GM12875 (cell line): ENCODE measurements around the gene KRT86.

Experiments used
- H3K4me3 ChIP-seq: one replicate; pipeline ENCODE4 v1.5.1; 2011; ENCODE audit warnings: low read depth, low read length, control low read depth
- TF ChIP-seq, protein P1 (sequence below): IDR thresholded peaks from 2 replicates; pipeline ENCODE4 v1.5.1; 2011; ENCODE audit warnings: low read depth, mild to moderate bottlenecking, control low read depth, inconsistent platforms, low read length, moderate library complexity, borderline replicate concordance; ENCODE audit not compliant: insufficient read depth

KRT86 gene

DNA sequence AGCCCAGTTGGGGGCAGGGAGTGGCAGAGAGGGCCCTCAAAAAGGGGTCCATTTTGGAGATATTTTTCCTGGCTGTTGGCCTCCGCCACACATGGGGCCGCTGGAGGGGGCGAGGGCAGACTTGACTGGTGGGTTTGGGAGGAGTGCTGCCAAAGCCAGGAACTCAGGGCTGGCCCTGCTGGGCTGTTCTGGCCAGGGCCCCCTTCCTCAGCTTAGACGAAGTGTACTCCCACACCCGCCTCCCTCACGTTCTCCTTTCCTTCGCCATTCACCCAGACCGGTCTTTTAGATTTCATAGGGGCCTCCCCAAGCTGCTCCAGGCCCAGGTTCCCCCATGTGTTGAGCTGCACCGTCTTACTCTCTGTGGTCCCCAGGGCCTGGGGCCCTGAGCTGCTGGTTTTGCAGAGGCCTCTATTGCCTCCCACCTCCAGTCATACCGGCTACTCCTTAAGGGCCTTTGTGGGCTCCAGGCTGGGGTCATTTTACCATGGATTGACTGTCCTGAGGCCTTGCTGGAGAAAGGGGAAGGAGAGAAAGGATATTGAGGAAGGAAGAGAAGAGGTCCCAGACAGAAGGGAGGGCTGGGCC, 40.1 kb upstream of the KRT86 start:
- H3K4me3 ChIP-seq = no peak overlapping the region
- TF ChIP-seq, protein P1, sequence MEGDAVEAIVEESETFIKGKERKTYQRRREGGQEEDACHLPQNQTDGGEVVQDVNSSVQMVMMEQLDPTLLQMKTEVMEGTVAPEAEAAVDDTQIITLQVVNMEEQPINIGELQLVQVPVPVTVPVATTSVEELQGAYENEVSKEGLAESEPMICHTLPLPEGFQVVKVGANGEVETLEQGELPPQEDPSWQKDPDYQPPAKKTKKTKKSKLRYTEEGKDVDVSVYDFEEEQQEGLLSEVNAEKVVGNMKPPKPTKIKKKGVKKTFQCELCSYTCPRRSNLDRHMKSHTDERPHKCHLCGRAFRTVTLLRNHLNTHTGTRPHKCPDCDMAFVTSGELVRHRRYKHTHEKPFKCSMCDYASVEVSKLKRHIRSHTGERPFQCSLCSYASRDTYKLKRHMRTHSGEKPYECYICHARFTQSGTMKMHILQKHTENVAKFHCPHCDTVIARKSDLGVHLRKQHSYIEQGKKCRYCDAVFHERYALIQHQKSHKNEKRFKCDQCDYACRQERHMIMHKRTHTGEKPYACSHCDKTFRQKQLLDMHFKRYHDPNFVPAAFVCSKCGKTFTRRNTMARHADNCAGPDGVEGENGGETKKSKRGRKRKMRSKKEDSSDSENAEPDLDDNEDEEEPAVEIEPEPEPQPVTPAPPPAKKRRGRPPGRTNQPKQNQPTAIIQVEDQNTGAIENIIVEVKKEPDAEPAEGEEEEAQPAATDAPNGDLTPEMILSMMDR = no peak

DNA sequence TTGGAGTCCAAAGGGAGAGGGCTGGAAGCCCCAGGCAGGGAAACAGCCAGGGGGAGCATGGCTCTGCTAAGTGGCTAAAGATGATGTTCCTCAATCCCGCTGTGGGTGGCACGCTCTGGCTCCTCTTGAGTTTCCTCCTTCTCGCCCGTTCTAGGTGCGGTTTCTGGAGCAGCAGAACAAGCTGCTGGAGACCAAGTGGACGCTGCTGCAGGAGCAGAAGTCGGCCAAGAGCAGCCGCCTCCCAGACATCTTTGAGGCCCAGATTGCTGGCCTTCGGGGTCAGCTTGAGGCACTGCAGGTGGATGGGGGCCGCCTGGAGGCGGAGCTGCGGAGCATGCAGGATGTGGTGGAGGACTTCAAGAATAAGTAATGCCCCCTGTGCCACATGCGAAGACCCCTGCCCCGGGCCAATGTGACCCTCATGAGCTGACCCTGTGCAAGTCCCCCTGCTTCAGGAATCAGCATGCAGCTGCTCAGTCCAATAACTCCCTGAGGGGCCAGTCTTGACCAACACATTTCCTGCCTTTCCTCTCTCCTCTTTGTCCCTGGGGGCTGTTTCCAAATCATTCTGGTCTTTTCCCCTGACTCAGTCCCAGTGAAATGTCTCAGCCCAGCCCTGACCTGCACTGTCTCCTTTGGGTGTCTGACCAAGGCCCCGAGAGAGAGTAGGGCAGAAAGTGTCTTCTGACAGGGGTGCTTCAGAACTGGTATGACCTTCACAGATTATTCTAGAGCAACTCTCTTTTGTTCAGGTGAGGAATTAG, 39.3 kb upstream of the KRT86 start:
- H3K4me3 ChIP-seq = no peak overlapping the region

DNA sequence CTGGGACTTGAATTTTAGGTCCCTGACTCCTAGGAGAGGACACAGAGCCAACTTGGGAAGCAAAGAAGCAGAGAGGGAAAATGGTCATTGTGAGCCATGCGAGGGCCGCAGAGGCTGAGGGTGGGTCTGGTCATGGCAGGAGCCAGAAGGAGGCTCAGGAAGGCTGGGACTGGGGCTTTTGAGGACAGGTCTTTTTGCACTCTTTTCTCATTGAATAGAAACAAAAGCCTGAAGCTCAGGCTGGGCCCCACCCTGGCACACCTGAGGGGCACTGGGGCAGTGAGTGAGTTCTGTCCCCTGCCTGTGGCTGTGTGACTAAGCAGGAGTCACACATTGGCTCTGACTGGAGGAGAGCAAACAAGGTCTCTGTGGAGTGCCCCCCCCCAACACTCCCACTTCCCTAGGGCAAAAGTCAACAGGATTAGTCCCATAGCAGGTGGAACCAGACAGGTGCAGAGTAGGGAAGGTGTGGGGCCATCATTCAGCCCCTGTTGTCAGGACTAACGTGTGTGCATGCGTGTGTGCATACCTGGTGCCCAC, 38.6 kb upstream of the KRT86 start:
- H3K4me3 ChIP-seq = no peak overlapping the region
- TF ChIP-seq, protein P1 = no peak

More for the DNA sequence above, 39.3 kb upstream of the KRT86 start:
- TF ChIP-seq, protein P1 = no peak

DNA sequence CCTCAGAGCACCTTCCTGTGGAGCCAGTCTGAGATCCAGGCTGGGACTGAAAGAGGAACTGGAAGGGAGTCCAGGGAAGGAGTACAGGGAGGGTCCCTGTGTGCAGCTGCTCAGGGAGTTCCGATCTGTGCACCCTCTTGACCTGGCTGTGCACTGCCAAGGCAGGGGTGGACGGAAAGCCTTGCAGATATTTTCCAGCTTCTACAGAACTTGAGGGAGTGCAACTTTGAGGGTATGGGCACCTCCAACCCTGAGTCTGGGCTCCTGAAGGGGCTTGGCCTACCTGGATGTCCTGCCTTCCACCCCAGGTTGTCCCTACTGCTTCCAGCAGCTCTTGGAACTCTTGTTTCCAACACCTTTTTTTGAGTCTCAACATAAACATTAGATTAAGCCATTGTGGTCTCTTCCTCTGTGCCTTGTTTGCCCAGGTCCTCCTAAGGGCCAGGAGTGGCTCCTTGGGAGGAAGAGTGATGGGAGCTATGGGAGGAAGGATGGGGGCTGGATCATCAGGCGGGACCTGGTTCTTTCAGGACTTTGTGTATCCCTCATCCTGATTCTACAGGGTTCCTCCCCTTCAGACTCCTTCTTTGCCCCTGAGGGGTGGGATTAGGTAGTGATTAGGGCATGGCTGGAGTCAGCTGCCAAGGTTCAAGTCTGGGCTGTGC, 37.9 kb upstream of the KRT86 start:
- no peak overlapping the region for H3K4me3 ChIP-seq
- TF ChIP-seq, protein P1 = no peak

DNA sequence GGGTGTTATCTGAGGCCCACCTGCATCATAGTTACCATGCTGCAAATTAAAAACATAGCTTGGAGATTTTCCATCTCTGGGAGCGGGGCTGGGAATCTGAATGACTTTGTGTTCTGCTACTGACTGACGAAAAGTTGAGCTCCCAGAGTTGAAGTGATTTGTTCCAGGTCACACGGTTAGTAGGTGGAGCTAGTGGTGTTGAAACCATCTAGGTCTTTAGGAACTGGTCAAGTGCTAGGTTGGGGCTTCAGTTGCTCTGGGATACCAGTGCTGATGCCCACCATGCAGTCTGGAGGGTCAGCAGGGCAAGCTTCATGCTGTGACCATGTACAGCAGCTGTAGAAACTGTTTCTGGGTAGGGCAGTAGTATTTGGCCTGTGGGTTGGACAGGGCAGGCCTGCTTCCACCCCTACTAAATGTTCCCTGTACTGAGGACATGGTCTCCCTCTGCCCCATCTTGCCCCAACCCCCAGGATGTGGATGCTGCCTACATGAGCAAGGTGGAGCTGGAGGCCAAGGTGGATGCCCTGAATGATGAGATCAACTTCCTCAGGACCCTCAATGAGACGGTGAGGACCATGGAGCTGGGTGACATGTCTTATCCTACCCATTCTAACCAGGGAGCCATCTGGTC, 36.1 kb upstream of the KRT86 start:
- TF ChIP-seq, protein P1 = no peak
- no peak overlapping the region for H3K4me3 ChIP-seq

DNA sequence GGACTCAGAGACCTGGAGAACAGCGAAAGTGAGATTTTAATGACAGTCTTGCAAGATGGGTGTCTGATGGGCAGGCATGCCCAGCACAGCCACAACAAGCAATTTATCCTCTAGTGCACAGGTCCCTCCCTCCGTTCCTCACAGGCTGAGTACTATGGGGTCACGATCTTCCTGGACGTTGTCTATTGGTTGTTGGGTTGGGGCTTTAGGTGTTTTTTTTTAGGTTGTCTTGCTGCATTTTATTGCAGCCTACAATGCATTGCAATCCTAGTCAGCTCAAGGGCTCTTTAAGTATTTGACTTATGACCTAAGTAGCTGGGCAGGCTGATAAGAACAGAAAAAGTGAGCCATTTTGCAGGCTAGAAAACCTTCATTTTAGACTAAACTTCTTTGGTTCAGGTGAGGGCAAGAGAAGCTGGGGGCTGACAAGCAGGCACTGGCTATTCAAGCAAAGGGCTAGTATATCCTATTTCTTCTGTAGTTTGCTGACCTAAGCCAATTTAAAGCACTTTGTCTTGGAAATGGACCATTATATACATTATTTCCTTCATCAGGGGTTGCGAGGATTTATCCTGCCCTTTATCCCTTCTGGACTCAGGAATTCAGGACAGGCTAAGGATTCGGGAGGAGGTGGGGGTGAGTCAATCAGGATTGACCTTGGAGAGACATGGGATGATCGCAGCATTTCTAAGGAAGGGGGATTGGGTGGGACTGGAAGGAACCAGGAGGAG, 35.4 kb upstream of the KRT86 start:
- H3K4me3 ChIP-seq = no peak overlapping the region
- TF ChIP-seq, protein P1 = no peak
